GM18951 (cell line): ENCODE results near the gene TCEANC2.
"Not testable (repeated sequence)": the region's sequence is repeated elsewhere in the genome, so short reads cannot be mapped to it uniquely, and the experiment has no call there.

Experiments
- POLR2A ChIP-seq: IDR thresholded peaks from 4 replicates; pipeline ENCODE4 v1.6.1; 2011; ENCODE audit warnings: mild to moderate bottlenecking; ENCODE audit not compliant: insufficient read length, insufficient read depth; ENCODE audit errors: extremely low read depth
- in situ Hi-C: fragments of 300-500 bp; cut with MboI; formaldehyde crosslinking; loops from one replicate; pipeline ENCODE4 v1.12.0; 2022; ENCODE audit warnings: low sequenced_read_pairs, mixed read lengths, inconsistent platforms; ENCODE audit not compliant: unreplicated experiment

The TCEANC2 gene

GRCh38 chr1:54052934-54053744, at the start of gene TCEANC2, which contains the start of gene TMEM59:
Gene TCEANC2, plus strand, starts transcription at chr1:54053608. Its CDS starts 815 bp downstream, at chr1:54054423.
Gene TMEM59, minus strand, starts transcription at chr1:54053204. Its CDS starts 16 bp downstream, at chr1:54053188.
- in situ Hi-C loops, result no loop called here
- peak; percentile 75 for TF ChIP-seq POLR2A

GRCh38 chr1:54003750-54004480, 49.5 kb upstream of the TCEANC2 start:
- in situ Hi-C loops, result not testable (repeated sequence)

GRCh38 chr1:54004481-54005049, 48.8 kb upstream of the TCEANC2 start:
- no peak for TF ChIP-seq POLR2A
- in situ Hi-C loops, result no loop called here

- in situ Hi-C loops, result no loop called here
- no peak for TF ChIP-seq POLR2A
These were observed 46.9 kb upstream of the TCEANC2 start for GRCh38 chr1:54006508-54006907.

GRCh38 chr1:54007613-54008012, 45.8 kb upstream of the TCEANC2 start:
- in situ Hi-C loops, result no loop called here
- no peak for TF ChIP-seq POLR2A

GRCh38 chr1:54008876-54009275, 44.5 kb upstream of the TCEANC2 start:
- in situ Hi-C loops, result no loop called here
- no peak for TF ChIP-seq POLR2A

- no peak for TF ChIP-seq POLR2A
- in situ Hi-C loops, result no loop called here
These were observed 44.0 kb upstream of the TCEANC2 start for GRCh38 chr1:54009406-54009805.

- in situ Hi-C loops, result no loop called here
- TF ChIP-seq POLR2A, result no peak
These were observed 42.8 kb upstream of the TCEANC2 start for GRCh38 chr1:54010415-54011117.

- in situ Hi-C loops, result no loop called here
- no peak for TF ChIP-seq POLR2A
These were observed 41.9 kb upstream of the TCEANC2 start for GRCh38 chr1:54011316-54012007.

- in situ Hi-C loops, result no loop called here
These were observed 41.4 kb upstream of the TCEANC2 start for GRCh38 chr1:54012008-54012325.

GRCh38 chr1:54012863-54013262, 40.5 kb upstream of the TCEANC2 start:
- in situ Hi-C loops, result no loop called here
- TF ChIP-seq POLR2A, result no peak

More at GRCh38 chr1:54012008-54012325, 41.4 kb upstream of the TCEANC2 start:
- TF ChIP-seq POLR2A, result no peak

- in situ Hi-C loops, result no loop called here
- TF ChIP-seq POLR2A, result no peak
These were observed 39.9 kb upstream of the TCEANC2 start for GRCh38 chr1:54013393-54014008.

- TF ChIP-seq POLR2A, result no peak
- in situ Hi-C loops, result no loop called here
These were observed 39.3 kb upstream of the TCEANC2 start for GRCh38 chr1:54014009-54014629.
